UCSD-AML1 (cell line): ENCODE measurements around the gene SEC14L1.
A peak's percentile ranks its signal among the peaks of the same experiment; 100 is the strongest.
"Not testable (repeated sequence)": the region's sequence is repeated elsewhere in the genome, so short reads cannot be mapped to it uniquely, and the experiment has no call there.

Experiments used
- DNase-seq: peaks from one replicate; lab custom pipeline; 2025; ENCODE audit not compliant: unreplicated experiment; lab: John Stamatoyannopoulos, UW

Gene SEC14L1

GRCh38 chr17:77140878-77141767 is at the start of gene SEC14L1:
TSS of gene SEC14L1 (plus strand) at chr17:77140969. CDS start at chr17:77143597, 2,628 bp downstream.
- peak; percentile 44 for DNase-seq

DNA sequence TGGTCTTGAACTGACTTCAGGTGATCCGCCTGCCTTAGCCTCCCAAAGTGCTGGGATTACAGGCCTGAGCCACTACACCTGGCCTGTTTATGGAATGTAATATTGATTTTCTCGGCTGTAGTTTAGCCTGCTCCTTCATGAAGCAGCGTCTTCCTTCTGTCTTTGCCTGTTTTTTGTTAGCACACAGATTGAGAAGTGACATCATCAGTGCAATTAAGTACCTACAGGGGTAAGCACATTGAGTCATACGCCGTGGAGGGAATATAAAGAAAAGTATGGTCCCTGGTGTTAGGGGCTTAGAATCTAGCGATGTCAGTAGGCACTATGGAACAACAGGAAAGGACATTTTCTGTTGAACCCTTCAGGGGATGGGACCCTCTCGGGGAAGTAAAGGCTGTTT is 48.7 kb upstream of the SEC14L1 start:
- DNase-seq = no peak

- no peak for DNase-seq
These were observed 45.3 kb upstream of the SEC14L1 start for GRCh38 chr17:77095461-77095860.

DNA sequence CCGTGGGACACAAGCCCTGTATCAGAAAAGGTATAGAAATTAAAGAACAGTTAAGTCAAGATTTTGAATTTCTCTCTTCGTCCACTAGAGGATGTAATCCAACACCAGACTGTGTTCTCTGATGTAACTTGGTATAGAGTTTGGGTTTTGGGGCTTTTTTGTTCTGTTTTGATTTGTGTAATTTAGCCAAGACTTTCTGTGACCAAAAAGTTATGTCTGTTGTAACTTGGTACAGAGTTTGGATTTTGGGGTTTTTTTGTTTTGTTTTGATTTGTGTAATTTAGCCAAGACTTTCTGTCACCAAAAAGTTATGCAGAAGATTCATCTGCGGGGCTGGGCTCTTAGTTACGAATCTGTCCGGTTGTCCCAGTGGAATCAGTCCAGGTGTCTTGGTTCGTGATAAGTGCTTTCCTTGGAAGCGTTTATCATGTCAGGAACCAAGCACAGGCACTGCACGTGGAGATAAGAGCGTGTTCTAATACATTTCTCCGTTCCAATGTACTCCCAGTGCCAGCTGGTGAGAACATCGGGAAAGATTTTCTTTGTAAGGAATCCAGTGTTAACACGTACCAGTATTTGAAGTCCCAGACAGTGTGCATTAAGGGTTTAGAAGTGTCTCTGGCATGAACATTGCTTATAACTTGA is 44.1 kb upstream of the SEC14L1 start:
- no peak for DNase-seq

- DNase-seq = no peak
These were observed 43.1 kb upstream of the SEC14L1 start for GRCh38 chr17:77097631-77098180.

GRCh38 chr17:77098884-77099545 is 41.8 kb upstream of the SEC14L1 start:
- DNase-seq = no peak

- peak; percentile 35 for DNase-seq
These were observed 40.8 kb upstream of the SEC14L1 start for GRCh38 chr17:77099997-77100396.

- no peak for DNase-seq
These were observed 39.0 kb upstream of the SEC14L1 start for GRCh38 chr17:77101521-77102410.

DNA sequence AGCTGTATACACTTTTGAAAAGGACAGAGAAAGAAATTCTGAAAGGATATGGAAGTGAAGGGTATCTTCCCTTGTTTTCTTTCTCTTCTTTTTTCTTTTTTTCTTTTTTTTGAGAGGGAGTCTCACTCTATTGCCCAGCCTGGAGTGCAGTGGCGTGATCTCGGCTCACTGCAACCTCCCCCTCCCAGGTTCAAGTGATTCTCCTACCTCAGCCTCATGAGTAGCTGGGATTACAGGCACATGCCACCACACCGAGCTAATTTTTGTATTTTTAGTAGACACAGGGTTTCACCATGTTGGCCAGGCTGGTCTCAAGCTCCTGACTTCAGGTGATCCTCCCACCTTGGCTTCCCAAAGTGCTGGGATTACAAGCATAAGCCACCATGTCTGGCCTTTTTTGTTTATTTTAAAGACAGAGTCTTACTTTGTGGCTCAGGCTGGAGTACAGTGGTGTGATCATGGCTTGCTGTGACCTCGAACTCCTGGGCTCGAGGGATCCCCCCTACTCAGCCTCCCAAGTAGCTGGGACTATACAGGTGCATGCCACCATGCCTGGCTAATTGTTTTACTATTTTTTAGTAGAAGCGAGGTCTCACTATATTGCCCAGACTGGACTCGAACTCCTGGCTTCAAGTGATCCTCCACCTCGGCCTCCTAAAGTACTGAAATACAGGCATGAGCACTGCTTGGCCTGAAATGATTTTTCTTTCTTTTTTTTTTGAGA is 38.2 kb upstream of the SEC14L1 start:
- not testable (repeated sequence) for DNase-seq

GRCh38 chr17:77105706-77106105 is 35.1 kb upstream of the SEC14L1 start:
- no peak for DNase-seq

- no peak for DNase-seq
These were observed 33.9 kb upstream of the SEC14L1 start for GRCh38 chr17:77106874-77107358.

- DNase-seq = no peak
These were observed 33.0 kb upstream of the SEC14L1 start for GRCh38 chr17:77107506-77108433.

- no peak for DNase-seq
These were observed 31.5 kb upstream of the SEC14L1 start for GRCh38 chr17:77109159-77109759.

GRCh38 chr17:77109764-77110359 is 30.9 kb upstream of the SEC14L1 start:
- DNase-seq = no peak

GRCh38 chr17:77111165-77111933 is 29.4 kb upstream of the SEC14L1 start:
- DNase-seq = not testable (repeated sequence)

DNA sequence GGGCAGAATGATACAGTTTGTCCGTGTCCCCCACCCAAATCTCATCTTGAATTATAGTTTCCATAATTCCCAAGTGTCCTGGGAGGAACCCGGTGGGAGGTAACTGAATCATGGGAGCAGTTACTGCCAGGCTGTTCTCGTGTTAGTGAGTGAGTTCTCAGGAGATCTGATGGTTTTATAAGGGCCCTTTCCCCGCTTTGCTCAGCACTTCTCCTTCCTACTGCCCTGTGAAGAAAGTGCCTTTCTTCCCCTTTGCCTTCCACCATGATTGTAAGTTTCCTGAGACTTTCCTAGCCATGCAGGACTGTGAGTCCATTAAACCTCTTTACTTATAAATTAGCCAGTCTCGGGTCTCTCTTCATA is 28.9 kb upstream of the SEC14L1 start:
- DNase-seq = no peak

GRCh38 chr17:77115510-77115909 is 25.3 kb upstream of the SEC14L1 start:
- no peak for DNase-seq
